Activated CD4-positive, alpha-beta T cell treated with anti-CD3 and anti-CD28 coated beads for 36 hours (primary cell): ENCODE measurements around the gene ZFHX3. TPM values are rescaled to one million over a fixed set of nuclear protein-coding genes. Genes with fewer than 3 reads are reported as not detected.

Source experiments
- ATAC-seq: fragments of 200-7000 bp; cut with Tn5 transposase; one replicate; pipeline ENCODE4 v1.10.0; 2021; ENCODE audit warnings: mild to moderate bottlenecking, moderate library complexity
- CTCF ChIA-PET: fragments of 350-600 bp; sonication (Branson Sonifier 250); formaldehyde crosslinking; loops from one replicate; lab custom pipeline; 2021; ENCODE audit warnings: antibody characterized with exemption; lab: Charles Lee
- POLR2A ChIA-PET: fragments of 350-600 bp; sonication (Branson Sonifier 250); formaldehyde crosslinking; loops from one replicate; lab custom pipeline; 2021; ENCODE audit warnings: antibody characterized with exemption, inconsistent platforms; lab: Charles Lee
- DNase-seq: peaks from one replicate; pipeline ENCODE4 v3.0.0-alpha.2; 2020
- H3K27ac Mint-ChIP-seq: one replicate; pipeline ENCODE4 v1.8.0; 2021; ENCODE audit warnings: mixed read lengths
- H3K27me3 Mint-ChIP-seq: one replicate; pipeline ENCODE4 v1.8.0; 2021; ENCODE audit warnings: mixed read lengths
- H3K36me3 Mint-ChIP-seq: one replicate; pipeline ENCODE4 v1.8.0; 2021; ENCODE audit warnings: low read depth, mixed read lengths
- H3K4me1 Mint-ChIP-seq: one replicate; pipeline ENCODE4 v1.8.0; 2021; ENCODE audit warnings: mixed read lengths
- H3K4me3 Mint-ChIP-seq: one replicate; pipeline ENCODE4 v1.8.0; 2021; ENCODE audit warnings: mild to moderate bottlenecking, moderate library complexity, mixed read lengths
- H3K9me3 Mint-ChIP-seq: one replicate; pipeline ENCODE4 v1.8.0; 2021; ENCODE audit warnings: low read depth, mixed read lengths
- intact Hi-C, 2 experiments: fragments of 100-400 bp; cut with DNase I in 1 of 2; cut with micrococcal nuclease in 1 of 2; formaldehyde crosslinking; loops; one replicate each; pipeline versions ENCODE4 v1.14.2 to v1.15.1; 2022 to 2024; cut with DNase I, micrococcal nuclease
- total RNA-seq, 2 experiments: library from RNA; stranded (reverse); gene quantifications; one replicate each; pipeline ENCODE4 v1.2.3, GENCODE V29; 2021

The ZFHX3 gene
- total RNA-seq, 2 experiments from 2014 or later: 0.27 to 0.37 TPM

DNA sequence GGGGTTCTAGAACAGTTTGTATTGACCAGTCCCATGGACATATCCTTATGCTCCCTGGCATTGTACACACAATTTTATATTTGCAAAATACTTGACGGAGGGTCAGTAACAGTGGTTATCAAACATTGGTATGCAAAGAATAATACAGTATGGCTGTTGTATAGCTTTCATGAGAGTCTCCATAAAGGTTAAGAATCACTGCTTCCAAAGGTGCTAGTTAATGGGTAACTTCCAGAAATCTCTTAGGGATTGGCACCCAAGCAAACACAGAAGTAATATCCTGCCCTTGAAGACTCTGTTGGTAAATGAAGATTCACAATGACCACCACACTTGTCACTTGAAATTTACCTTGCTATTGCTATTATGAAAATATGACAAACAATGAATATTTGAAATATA is 239.2 kb downstream of the ZFHX3 start:
- ATAC-seq (no peak), DNase-seq (no peak)
- no peaks in the 10 kb centered on the region for H3K4me1 Mint-ChIP-seq
- no peaks in the 10 kb centered on the region for H3K36me3 Mint-ChIP-seq
- H3K27me3 Mint-ChIP-seq: no peaks in the 10 kb centered on the region
- H3K4me3 Mint-ChIP-seq: no peak overlapping the region
- CTCF ChIA-PET: interaction anchor here (0.5 to 2.8 kb wide), 2 partner anchors 24 kb away, joined by 3 to 8 read pairs; no protein-coding TSS in a partner anchor
- H3K9me3 Mint-ChIP-seq: no peaks in the 10 kb centered on the region
- intact Hi-C loops: no loop called here
- H3K27ac Mint-ChIP-seq: no peak overlapping the region
- POLR2A ChIA-PET: no interaction called here

DNA sequence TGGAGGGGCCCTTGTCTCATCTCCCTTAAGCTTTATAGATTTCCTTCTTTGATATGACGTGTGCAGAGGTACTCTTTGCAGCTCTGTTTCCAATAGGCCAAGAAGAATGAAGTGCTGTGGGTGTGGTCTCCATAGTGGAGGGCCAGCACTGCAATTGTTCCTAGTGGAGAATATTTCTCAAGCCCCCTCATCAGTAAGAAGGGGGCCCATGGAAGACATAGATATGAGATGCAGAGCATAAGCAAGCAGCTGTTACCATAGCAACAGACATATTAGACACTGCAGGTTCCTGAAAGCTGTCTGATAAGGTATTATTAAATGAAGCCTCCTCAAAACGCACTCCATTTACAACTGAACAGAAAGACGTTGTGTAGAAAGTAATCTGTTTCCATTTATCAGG is 240.7 kb downstream of the ZFHX3 start:
- ChIA-PET POLR2A (no interaction called here), CTCF (no interaction called here)
- H3K27me3 Mint-ChIP-seq: no peaks in the 10 kb centered on the region
- H3K4me1 Mint-ChIP-seq: no peaks in the 10 kb centered on the region
- H3K9me3 Mint-ChIP-seq: no peaks in the 10 kb centered on the region
- ATAC-seq (no peak), DNase-seq (no peak)
- no peak overlapping the region for H3K27ac Mint-ChIP-seq
- H3K36me3 Mint-ChIP-seq: no peaks in the 10 kb centered on the region
- intact Hi-C loops: no loop called here
- H3K4me3 Mint-ChIP-seq: no peak overlapping the region

DNA sequence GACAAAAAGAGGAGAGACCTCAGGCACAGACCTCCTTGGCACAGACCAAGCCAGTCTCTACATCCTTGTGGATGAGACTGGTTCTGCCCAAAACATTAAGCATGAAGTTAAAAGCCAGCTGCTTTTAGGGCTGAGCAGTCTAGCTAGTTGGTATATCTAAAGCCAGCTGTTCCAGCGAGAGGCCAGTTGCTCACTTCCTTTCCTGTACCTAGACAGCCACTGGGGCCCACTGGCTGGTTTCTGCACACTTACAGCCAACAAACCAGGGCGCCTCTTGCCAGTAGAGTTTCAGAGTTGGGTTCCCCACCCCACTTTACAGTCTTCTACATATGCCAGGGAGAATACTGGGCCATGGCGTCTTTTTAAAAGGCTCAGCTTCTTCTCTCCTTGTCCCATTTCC is 242.4 kb downstream of the ZFHX3 start:
- intact Hi-C loops: no loop called here
- Mint-ChIP-seq H3K4me1 (no peaks in the 10 kb centered on the region), H3K4me3 (no peak overlapping the region), H3K27ac (no peak overlapping the region), H3K36me3 (no peaks in the 10 kb centered on the region), H3K9me3 (no peaks in the 10 kb centered on the region), H3K27me3 (no peaks in the 10 kb centered on the region)
- CTCF ChIA-PET: no interaction called here
- POLR2A ChIA-PET: no interaction called here
- ATAC-seq (no peak), DNase-seq (no peak)

DNA sequence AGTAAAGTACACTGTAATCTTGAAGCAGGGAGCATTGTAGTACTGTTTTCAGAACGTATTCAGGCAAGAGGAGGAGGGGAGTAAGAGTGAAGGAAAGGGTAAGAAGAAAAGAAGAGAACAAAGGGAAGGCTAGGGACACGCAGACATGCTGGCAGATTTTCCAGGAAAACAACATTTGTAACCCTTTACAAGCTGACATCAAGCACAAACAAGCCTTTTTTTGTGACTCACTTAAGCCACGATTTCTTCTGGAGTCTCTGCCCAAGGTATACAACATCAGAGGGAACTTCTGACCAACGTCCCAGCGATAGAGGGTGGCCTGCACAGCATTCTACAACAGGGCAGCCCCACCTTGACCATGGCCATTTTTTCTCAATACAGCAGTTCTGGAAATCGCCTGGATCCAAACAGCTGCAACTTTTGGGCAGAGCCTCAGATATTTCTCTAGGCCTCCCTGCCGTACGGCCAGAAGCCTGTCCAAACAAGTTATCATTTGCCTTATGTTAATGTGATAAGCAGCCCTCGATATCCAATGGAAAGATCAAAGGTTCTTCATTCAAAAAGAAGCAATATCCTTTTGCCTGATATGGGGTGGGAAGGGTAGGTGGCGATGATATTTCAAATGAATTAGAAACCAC is 247.3 kb downstream of the ZFHX3 start:
- Mint-ChIP-seq H3K36me3 (no peaks in the 10 kb centered on the region), H3K27me3 (no peaks in the 10 kb centered on the region), H3K9me3 (no peaks in the 10 kb centered on the region), H3K27ac (no peak overlapping the region), H3K4me3 (no peak overlapping the region), H3K4me1 (no peaks in the 10 kb centered on the region)
- intact Hi-C loops: no loop called here
- ChIA-PET CTCF (no interaction called here), POLR2A (no interaction called here)
- DNase-seq (no peak), ATAC-seq (no peak)

DNA sequence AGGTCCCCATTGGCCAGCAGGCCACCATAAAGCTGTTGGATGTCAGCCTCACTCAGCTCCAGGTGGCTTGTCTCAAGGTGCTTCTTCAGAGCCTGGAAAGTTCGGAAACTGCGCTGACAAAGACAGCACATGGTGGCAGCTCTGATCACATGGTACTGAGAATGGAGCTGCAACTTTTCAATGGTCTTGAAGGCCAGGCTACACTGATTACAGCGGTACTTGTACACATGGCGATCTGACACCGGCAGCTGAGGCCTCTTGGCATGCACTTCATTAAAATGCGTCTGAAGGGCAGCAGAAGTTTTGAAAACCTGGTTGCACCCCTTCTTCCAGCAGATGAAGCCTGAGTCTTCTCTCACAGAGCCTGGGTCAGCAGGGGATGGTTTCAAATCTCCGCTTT is 249.7 kb downstream of the ZFHX3 start:
- Mint-ChIP-seq H3K9me3 (no peaks in the 10 kb centered on the region), H3K36me3 (no peaks in the 10 kb centered on the region), H3K4me1 (no peaks in the 10 kb centered on the region), H3K27ac (no peak overlapping the region), H3K4me3 (no peak overlapping the region), H3K27me3 (no peaks in the 10 kb centered on the region)
- no peak for ATAC-seq
- DNase-seq: no peak
- ChIA-PET POLR2A (no interaction called here), CTCF (interaction anchor here (0.6 kb wide), 1 partner anchor 751 kb away, joined by 3 read pairs; no protein-coding TSS in a partner anchor)
- intact Hi-C loops: no loop called here

DNA sequence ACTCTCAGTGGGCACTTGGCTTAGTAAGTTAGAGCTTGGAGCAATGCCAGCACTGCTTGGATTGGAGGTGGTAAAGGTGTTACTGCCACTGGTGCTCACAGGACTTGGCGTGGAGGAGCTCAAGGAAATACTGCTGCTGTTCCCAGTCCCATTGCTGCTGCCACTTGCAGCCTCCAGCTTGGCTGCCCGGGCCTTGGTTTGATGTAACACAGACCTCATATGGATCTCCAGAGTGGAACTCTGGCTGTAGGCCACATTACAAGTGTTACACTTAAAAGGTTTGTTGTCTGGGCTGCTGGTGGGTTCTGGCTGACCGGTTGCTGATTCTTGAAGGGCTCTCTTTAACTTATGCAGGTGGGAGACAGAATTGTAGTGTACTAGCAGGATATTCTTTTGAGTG is 250.3 kb downstream of the ZFHX3 start:
- Mint-ChIP-seq H3K4me3 (no peak overlapping the region), H3K9me3 (no peaks in the 10 kb centered on the region), H3K27me3 (no peaks in the 10 kb centered on the region), H3K36me3 (no peaks in the 10 kb centered on the region), H3K4me1 (no peaks in the 10 kb centered on the region), H3K27ac (no peak overlapping the region)
- DNase-seq (no peak), ATAC-seq (no peak)
- POLR2A ChIA-PET: no interaction called here
- CTCF ChIA-PET: no interaction called here
- intact Hi-C loops: no loop called here

DNA sequence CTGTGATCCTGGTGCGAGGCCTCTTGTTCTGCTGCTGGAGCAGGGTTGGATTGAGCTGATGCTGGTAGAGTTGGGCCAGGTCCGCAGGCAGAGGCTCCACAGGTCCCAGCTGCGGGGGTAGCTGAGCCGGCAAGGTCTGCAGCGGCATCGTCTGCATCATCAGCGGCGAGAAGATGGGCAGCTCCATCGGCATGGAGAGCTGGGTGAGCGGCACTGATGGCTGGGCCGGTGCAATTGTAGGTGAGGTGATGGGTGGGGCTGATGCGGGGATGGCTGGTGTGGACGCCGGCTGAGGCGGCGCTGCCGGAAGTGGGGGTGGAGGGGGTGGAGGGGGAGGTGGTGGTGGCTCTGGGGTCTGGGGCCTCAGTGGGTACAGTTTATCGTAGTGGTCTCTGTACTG is 251.7 kb downstream of the ZFHX3 start:
- H3K4me3 Mint-ChIP-seq: no peak overlapping the region
- ChIA-PET POLR2A (no interaction called here), CTCF (interaction anchor here (0.7 kb wide), 1 partner anchor 355 kb away, joined by 3 read pairs; no protein-coding TSS in a partner anchor)
- no peak for ATAC-seq
- no peaks in the 10 kb centered on the region for H3K27me3 Mint-ChIP-seq
- no peaks in the 10 kb centered on the region for H3K4me1 Mint-ChIP-seq
- H3K36me3 Mint-ChIP-seq: no peaks in the 10 kb centered on the region
- DNase-seq: no peak
- H3K9me3 Mint-ChIP-seq: no peaks in the 10 kb centered on the region
- no peak overlapping the region for H3K27ac Mint-ChIP-seq
- intact Hi-C loops: no loop called here

DNA sequence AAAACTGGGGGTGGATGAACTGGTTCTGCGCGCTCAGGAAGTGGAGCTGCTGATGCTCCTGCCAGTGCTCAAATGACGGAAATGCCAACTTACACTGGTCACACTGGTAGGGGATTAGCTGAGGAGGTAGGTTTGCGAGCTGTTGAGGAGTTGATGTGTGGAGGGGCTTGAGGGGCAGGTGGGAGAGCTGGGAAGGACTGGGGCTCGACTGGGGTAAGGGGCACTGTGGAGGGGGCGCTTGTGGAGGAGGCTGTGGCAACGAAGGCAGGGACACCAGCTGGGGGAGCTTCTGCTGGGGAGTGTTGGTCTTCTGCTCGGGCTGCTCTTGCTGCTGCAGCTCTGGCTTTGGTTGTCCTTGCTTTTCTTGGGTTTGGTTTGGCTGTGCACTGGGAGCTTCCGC is 252.9 kb downstream of the ZFHX3 start:
- Mint-ChIP-seq H3K4me3 (no peak overlapping the region), H3K9me3 (no peaks in the 10 kb centered on the region), H3K27me3 (peaks cover under 1% of the 10 kb centered on the region), H3K36me3 (no peaks in the 10 kb centered on the region), H3K27ac (no peak overlapping the region), H3K4me1 (no peaks in the 10 kb centered on the region)
- ChIA-PET POLR2A (no interaction called here), CTCF (no interaction called here)
- intact Hi-C loops: no loop called here
- DNase-seq: no peak
- ATAC-seq: no peak

DNA sequence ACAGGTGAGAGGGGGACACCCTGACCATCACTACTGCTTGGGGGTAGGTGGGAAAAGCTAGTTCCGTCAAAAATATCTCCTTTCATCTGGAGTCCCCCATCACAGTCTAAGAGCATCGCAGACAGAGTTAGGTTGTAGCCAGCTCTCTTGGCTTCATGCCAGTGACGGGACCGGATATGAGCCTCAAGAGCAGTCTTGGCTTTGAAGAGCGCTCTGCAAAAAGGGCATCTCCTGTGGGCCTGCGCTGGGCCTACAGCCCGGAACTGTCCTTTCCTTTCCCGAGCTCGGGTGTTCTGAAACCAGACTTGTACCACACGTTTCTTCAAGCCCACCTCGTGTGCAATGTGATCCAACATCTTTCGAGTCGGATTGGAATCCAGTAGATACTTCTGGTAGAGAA is 253.6 kb downstream of the ZFHX3 start:
- Mint-ChIP-seq H3K4me3 (no peak overlapping the region), H3K36me3 (no peaks in the 10 kb centered on the region), H3K4me1 (no peaks in the 10 kb centered on the region), H3K27me3 (peaks cover 5% of the 10 kb centered on the region), H3K27ac (no peak overlapping the region), H3K9me3 (no peaks in the 10 kb centered on the region)
- DNase-seq: no peak
- CTCF ChIA-PET: no interaction called here
- intact Hi-C loops: no loop called here
- ATAC-seq: no peak
- POLR2A ChIA-PET: no interaction called here

DNA sequence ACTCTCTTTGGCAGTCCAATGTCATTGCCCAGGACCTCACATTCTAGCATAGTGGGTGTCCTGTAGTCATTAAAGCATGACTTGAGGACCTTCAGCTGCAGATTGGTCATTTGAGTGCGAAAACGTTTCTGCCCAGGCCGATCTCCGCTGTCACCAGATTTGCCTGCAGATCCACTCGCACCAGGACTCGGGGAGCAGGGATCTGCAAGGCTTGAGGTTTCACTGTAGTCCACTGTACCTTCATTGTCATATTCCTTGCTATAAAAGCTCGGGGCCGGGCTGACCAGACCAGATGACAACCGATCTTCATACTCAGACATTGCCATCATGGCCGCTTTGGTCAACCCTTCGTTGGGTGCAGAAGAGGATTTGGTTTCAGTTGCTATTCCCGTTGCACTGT is 254.2 kb downstream of the ZFHX3 start:
- Mint-ChIP-seq H3K9me3 (no peaks in the 10 kb centered on the region), H3K4me1 (no peaks in the 10 kb centered on the region), H3K27ac (no peak overlapping the region), H3K36me3 (no peaks in the 10 kb centered on the region), H3K27me3 (peaks cover 9% of the 10 kb centered on the region), H3K4me3 (no peak overlapping the region)
- intact Hi-C loops: no loop called here
- ChIA-PET POLR2A (no interaction called here), CTCF (interaction anchor here (0.6 kb wide), 1 partner anchor 11 kb away, joined by 4 read pairs; no protein-coding TSS in a partner anchor)
- no peak for DNase-seq
- ATAC-seq: no peak

DNA sequence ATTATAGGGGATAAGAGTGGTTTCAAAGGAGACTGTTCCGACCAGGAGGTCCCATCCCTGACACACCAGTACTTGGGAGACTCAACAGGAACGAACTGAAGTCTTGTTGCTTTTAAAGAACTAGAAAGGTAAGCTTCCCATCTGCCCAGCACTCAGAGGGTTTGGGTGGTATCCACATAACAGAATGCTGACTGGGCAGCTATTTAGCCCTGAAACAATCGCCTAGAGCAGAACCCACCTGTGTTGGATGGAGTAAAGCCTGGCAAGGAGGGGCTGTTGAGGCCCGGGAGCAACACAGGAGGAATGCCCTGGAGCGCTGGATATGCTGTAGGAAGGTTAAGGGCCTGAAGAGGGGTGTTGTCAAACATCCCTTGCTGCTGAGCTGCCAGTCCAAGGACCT is 254.9 kb downstream of the ZFHX3 start:
- Mint-ChIP-seq H3K9me3 (no peaks in the 10 kb centered on the region), H3K4me3 (no peak overlapping the region), H3K27ac (no peak overlapping the region), H3K4me1 (peaks cover 4% of the 10 kb centered on the region), H3K27me3 (peaks cover 12% of the 10 kb centered on the region), H3K36me3 (no peaks in the 10 kb centered on the region)
- ATAC-seq (no peak), DNase-seq (no peak)
- intact Hi-C loops: no loop called here
- POLR2A ChIA-PET: no interaction called here
- CTCF ChIA-PET: interaction anchor here (0.6 kb wide), 1 partner anchor 10 kb away, joined by 4 read pairs; no protein-coding TSS in a partner anchor

DNA sequence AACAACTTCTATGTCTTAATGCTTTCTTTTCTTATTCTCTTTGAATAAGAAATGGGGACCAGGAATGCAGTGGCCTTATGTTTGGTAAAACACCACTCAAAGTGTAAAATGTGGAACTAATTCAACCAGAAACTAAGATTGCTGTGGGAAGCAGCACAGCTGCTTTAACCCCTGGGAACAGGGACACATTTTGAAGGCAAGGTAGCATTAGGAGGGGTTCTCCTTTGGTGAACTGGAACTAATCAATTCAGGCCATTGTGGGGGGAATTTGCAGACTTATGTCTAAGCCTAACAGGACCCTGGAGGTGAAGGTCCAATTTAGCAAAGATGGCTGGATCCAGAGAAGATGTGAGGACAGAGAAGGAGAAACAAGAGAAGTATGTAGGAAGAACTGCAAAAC is 256.1 kb downstream of the ZFHX3 start:
- no peak for ATAC-seq

More for the DNA sequence above, 256.1 kb downstream of the ZFHX3 start:
- intact Hi-C loops: no loop called here
- Mint-ChIP-seq H3K9me3 (no peaks in the 10 kb centered on the region), H3K27ac (no peak overlapping the region), H3K4me1 (peaks cover 13% of the 10 kb centered on the region), H3K4me3 (no peak overlapping the region), H3K27me3 (peaks cover 16% of the 10 kb centered on the region), H3K36me3 (no peaks in the 10 kb centered on the region)
- ChIA-PET CTCF (interaction anchor here (0.7 to 1.3 kb wide), 2 partner anchors 11 to 41 kb away, joined by 3 to 4 read pairs; no protein-coding TSS in a partner anchor), POLR2A (no interaction called here)
- no peak for DNase-seq
